Muscle layer of duodenum (tissue), 2 donors: Measurements from ENCODE around the gene C1orf174.

Experiments
- H3K27ac ChIP-seq: one replicate; pipeline ENCODE4 v1.7.0; 2013; ENCODE audit warnings: mild to moderate bottlenecking, low read length
- H3K27me3 ChIP-seq: one replicate; pipeline ENCODE4 v1.7.0; 2013; ENCODE audit warnings: low read depth, mild to moderate bottlenecking, control low read depth, low read length
- H3K36me3 ChIP-seq, 2 donors: one replicate each; pipeline ENCODE4 v1.7.0; 2013; ENCODE audit warnings: low read length in 2 of 2, control low read depth in 1 of 2, mild to moderate bottlenecking in 1 of 2; ENCODE audit not compliant: insufficient read depth in 2 of 2, control insufficient read depth in 1 of 2
- H3K4me1 ChIP-seq, 2 donors: one replicate each; pipeline ENCODE4 v1.7.0; 2013; ENCODE audit warnings: low read length in 2 of 2, mild to moderate bottlenecking in 2 of 2, control low read depth in 1 of 2, moderate library complexity in 1 of 2; ENCODE audit not compliant: insufficient read depth in 2 of 2, control insufficient read depth in 1 of 2
- H3K4me3 ChIP-seq, 2 donors: one replicate each; pipeline ENCODE4 v1.7.0; 2013; ENCODE audit warnings: low read length in 2 of 2, low read depth in 1 of 2, mild to moderate bottlenecking in 1 of 2
- H3K9me3 ChIP-seq, 2 donors: one replicate each; pipeline ENCODE4 v1.7.0; 2013; ENCODE audit warnings: low read length in 2 of 2, control low read depth in 1 of 2, mild to moderate bottlenecking in 1 of 2; ENCODE audit not compliant: control insufficient read depth in 1 of 2
- donor health status: healthy.

Gene C1orf174

GRCh38 chr1:3906672-3907020, 6.6 kb upstream of the C1orf174 start:
- H3K4me1 ChIP-seq: peaks cover 0 to 5% of the 10 kb centered on the region in 2 donors
- no peak overlapping the region for H3K4me3 ChIP-seq
- no peak overlapping the region for H3K27ac ChIP-seq
- no peaks in the 10 kb centered on the region for H3K27me3 ChIP-seq
- no peaks in the 10 kb centered on the region for H3K9me3 ChIP-seq
- H3K36me3 ChIP-seq: no peaks in the 10 kb centered on the region

GRCh38 chr1:3905953-3906671, 6.0 kb upstream of the C1orf174 start:
- Histone ChIP-seq H3K4me1 (peaks cover 0 to 5% of the 10 kb centered on the region in 2 donors), H3K9me3 (no peaks in the 10 kb centered on the region), H3K27me3 (no peaks in the 10 kb centered on the region), H3K36me3 (no peaks in the 10 kb centered on the region), H3K27ac (no peak overlapping the region), H3K4me3 (no peak overlapping the region)

- Histone ChIP-seq H3K4me1 (no peaks in the 10 kb centered on the region), H3K27ac (no peak overlapping the region), H3K36me3 (no peaks in the 10 kb centered on the region), H3K9me3 (no peaks in the 10 kb centered on the region), H3K4me3 (no peak overlapping the region), H3K27me3 (no peaks in the 10 kb centered on the region)
Observed at GRCh38 chr1:3905266-3905952, 5.3 kb upstream of the C1orf174 start.

GRCh38 chr1:3904843-3905185, 4.7 kb upstream of the C1orf174 start:
- Histone ChIP-seq H3K9me3 (no peaks in the 10 kb centered on the region), H3K27me3 (no peaks in the 10 kb centered on the region), H3K27ac (no peak overlapping the region), H3K36me3 (no peaks in the 10 kb centered on the region), H3K4me1 (no peaks in the 10 kb centered on the region), H3K4me3 (no peak overlapping the region)

GRCh38 chr1:3904006-3904842, 4.2 kb upstream of the C1orf174 start:
- H3K9me3 ChIP-seq: no peaks in the 10 kb centered on the region
- H3K36me3 ChIP-seq: no peaks in the 10 kb centered on the region
- H3K4me3 ChIP-seq: no peak overlapping the region
- H3K4me1 ChIP-seq: peaks cover 0 to 6% of the 10 kb centered on the region in 2 donors
- H3K27me3 ChIP-seq: no peaks in the 10 kb centered on the region
- no peak overlapping the region for H3K27ac ChIP-seq

GRCh38 chr1:3903141-3904005, 3.3 kb upstream of the C1orf174 start:
- Histone ChIP-seq H3K4me3 (no peak overlapping the region), H3K9me3 (no peaks in the 10 kb centered on the region), H3K4me1 (peaks cover 0 to 8% of the 10 kb centered on the region in 2 donors), H3K27me3 (no peaks in the 10 kb centered on the region), H3K36me3 (no peaks in the 10 kb centered on the region), H3K27ac (no peak overlapping the region)

- Histone ChIP-seq H3K4me1 (peaks cover 0 to 8% of the 10 kb centered on the region in 2 donors), H3K27ac (no peak overlapping the region), H3K4me3 (no peak overlapping the region), H3K27me3 (no peaks in the 10 kb centered on the region), H3K9me3 (peaks cover 0 to 7% of the 10 kb centered on the region in 2 donors), H3K36me3 (no peaks in the 10 kb centered on the region)
Observed at GRCh38 chr1:3902571-3903091, 2.6 kb upstream of the C1orf174 start.

GRCh38 chr1:3902111-3902511, 2.0 kb upstream of the C1orf174 start:
- peaks cover 0 to 8% of the 10 kb centered on the region in 2 donors for H3K4me1 ChIP-seq
- H3K36me3 ChIP-seq: no peaks in the 10 kb centered on the region
- no peak overlapping the region for H3K4me3 ChIP-seq
- peaks cover 0 to 7% of the 10 kb centered on the region in 2 donors for H3K9me3 ChIP-seq
- no peaks in the 10 kb centered on the region for H3K27me3 ChIP-seq
- no peak overlapping the region for H3K27ac ChIP-seq

- Histone ChIP-seq H3K4me3 (peak overlapping the region; percentile 77 to 95), H3K27ac (peak overlapping the region; percentile 93), H3K4me1 (peaks cover 0 to 10% of the 10 kb centered on the region in 2 donors), H3K36me3 (no peaks in the 10 kb centered on the region), H3K27me3 (no peaks in the 10 kb centered on the region), H3K9me3 (peaks cover 0 to 7% of the 10 kb centered on the region in 2 donors)
Observed at GRCh38 chr1:3900969-3901529, 977 bp upstream of the C1orf174 start.

- peak overlapping the region; percentile 77 to 95 for H3K4me3 ChIP-seq
- peak overlapping the region; percentile 72 for H3K27ac ChIP-seq
- H3K4me1 ChIP-seq: peaks cover 0 to 13% of the 10 kb centered on the region in 2 donors
- H3K36me3 ChIP-seq: no peaks in the 10 kb centered on the region
- no peaks in the 10 kb centered on the region for H3K27me3 ChIP-seq
- H3K9me3 ChIP-seq: peaks cover 0 to 7% of the 10 kb centered on the region in 2 donors
Observed at GRCh38 chr1:3899754-3900149, 320 bp downstream of the C1orf174 start.
